H1 (cell line): ENCODE data around the gene COBLL1. TPM values are rescaled to one million over a fixed set of nuclear protein-coding genes. Genes with fewer than 3 reads are reported as not detected.

Experiments used
- CTCF ChIA-PET: fragments of 300-600 bp; sonication (Branson Sonifier 250); formaldehyde crosslinking; loops from one replicate; lab custom pipeline; 2021; ENCODE audit not compliant: partially characterized antibody; lab: Charles Lee
- POLR2A ChIA-PET: fragments of 300-600 bp; sonication (Branson Sonifier 250); formaldehyde crosslinking; loops from one replicate; lab custom pipeline; 2021; ENCODE audit warnings: inconsistent platforms; ENCODE audit not compliant: partially characterized antibody; lab: Charles Lee
- DNase-seq, 2 experiments: peaks; one replicate each; pipeline versions ENCODE4 v3.0.0 to v3.0.0-alpha.2; 2010 to 2022; ENCODE audit warnings: low spot score in 2 of 2, low read depth in 1 of 2, mixed read lengths in 1 of 2
- FAIRE-seq: peaks from 2 replicates; lab custom pipeline; 2011; peaks lifted over from hg19 to GRCh38; lab: Jason Lieb, UNC
- H2AFZ ChIP-seq: 2 replicates; pipeline ENCODE4 v1.8.1; 2012; ENCODE audit warnings: low read length, inconsistent platforms
- H2AK5ac ChIP-seq: 2 replicates; pipeline ENCODE4 v1.6.1; 2013; ENCODE audit warnings: low read depth, low read length
- H2BK120ac ChIP-seq: replicated peaks from 2 replicates; pipeline ENCODE3; 2013; ENCODE audit warnings: low read depth, low read length, inconsistent platforms
- H2BK12ac ChIP-seq: 2 replicates; pipeline ENCODE4 v1.6.1; 2013; ENCODE audit warnings: low read depth, low read length
- H2BK15ac ChIP-seq: 2 replicates; pipeline ENCODE4 v1.6.1; 2013; ENCODE audit warnings: low read length
- H2BK20ac ChIP-seq: 2 replicates; pipeline ENCODE4 v1.6.1; 2013; ENCODE audit warnings: low read length
- H2BK5ac ChIP-seq: 2 replicates; pipeline ENCODE4 v1.6.1; 2013; ENCODE audit warnings: low read depth, low read length
- H3K14ac ChIP-seq: 2 replicates; pipeline ENCODE4 v1.6.1; 2013; ENCODE audit warnings: inconsistent platforms; ENCODE audit not compliant: insufficient read length
- H3K18ac ChIP-seq: 2 replicates; pipeline ENCODE4 v1.6.1; 2013; ENCODE audit warnings: low read length; ENCODE audit errors: extremely low read depth
- H3K23ac ChIP-seq: 2 replicates; pipeline ENCODE4 v1.6.1; 2013; ENCODE audit warnings: inconsistent platforms; ENCODE audit not compliant: insufficient read length
- H3K23me2 ChIP-seq: 2 replicates; pipeline ENCODE4 v1.6.1; 2013; ENCODE audit warnings: low read depth, low read length
- H3K27ac ChIP-seq: 2 replicates; pipeline ENCODE4 v1.6.1; 2011; ENCODE audit warnings: low read depth, low read length, inconsistent platforms
- H3K27me3 ChIP-seq, 4 experiments: replicated peaks in 1 of 4; 1 replicate in 1 of 4; 2 replicates in 3 of 4; pipeline versions ENCODE4 v1.6.1 to v1.8.1; 2011 to 2013; ENCODE audit warnings: low read length in 3 of 4, mild to moderate bottlenecking in 3 of 4, inconsistent platforms in 2 of 4, mixed read lengths in 2 of 4, moderate library complexity in 1 of 4; ENCODE audit not compliant: control insufficient read depth in 3 of 4, insufficient read depth in 3 of 4; ENCODE audit errors: extremely low read depth in 1 of 4
- H3K36me3 ChIP-seq, 4 experiments: 2 replicates each; pipeline versions ENCODE4 v1.6.1 to v1.8.1; 2011 to 2013; ENCODE audit warnings: mild to moderate bottlenecking in 4 of 4, low read length in 3 of 4, moderate library complexity in 2 of 4, control low read depth in 1 of 4, inconsistent platforms in 1 of 4; ENCODE audit not compliant: insufficient read depth in 4 of 4, control insufficient read depth in 2 of 4
- H3K4ac ChIP-seq: replicated peaks from 2 replicates; pipeline ENCODE3; 2013; ENCODE audit warnings: low read length, low read depth, mixed read lengths, inconsistent platforms; ENCODE audit not compliant: insufficient read length
- H3K4me1 ChIP-seq, 4 experiments: replicated peaks in 1 of 4; 1 replicate in 1 of 4; 2 replicates in 3 of 4; pipeline versions ENCODE4 v1.6.1 to v1.8.1; 2011 to 2013; ENCODE audit warnings: low read length in 3 of 4, inconsistent platforms in 2 of 4, mixed read lengths in 1 of 4; ENCODE audit not compliant: insufficient read depth in 4 of 4, control insufficient read depth in 3 of 4
- H3K4me2 ChIP-seq, 2 experiments: 2 replicates each; pipeline versions ENCODE4 v1.6.1 to v1.8.1; 2011 to 2013; ENCODE audit warnings: low read depth in 2 of 2, low read length in 2 of 2, control low read depth in 1 of 2, inconsistent platforms in 1 of 2, mild to moderate bottlenecking in 1 of 2; ENCODE audit not compliant: insufficient read depth in 1 of 2
- H3K4me3 ChIP-seq, 4 experiments: fragments of 200-600, 300-600 bp in 1 of 4; sonication (generic), shearing (Covaris generic), sonication (Bioruptor Twin) in 1 of 4; 2 replicates each; pipeline versions ENCODE4 v1.5.1 to v1.8.1; 2011 to 2016; ENCODE audit warnings: low read length in 4 of 4, low read depth in 3 of 4, control low read depth in 2 of 4, inconsistent platforms in 2 of 4, mild to moderate bottlenecking in 2 of 4, mixed read lengths in 1 of 4, moderate library complexity in 1 of 4; ENCODE audit not compliant: insufficient read depth in 2 of 4; ENCODE audit errors: extremely low read depth in 1 of 4
- H3K56ac ChIP-seq: replicated peaks from 2 replicates; pipeline ENCODE3; 2013; ENCODE audit warnings: low read depth, mild to moderate bottlenecking, mixed read lengths, low read length, inconsistent platforms; ENCODE audit not compliant: insufficient read length
- H3K79me1 ChIP-seq: 2 replicates; pipeline ENCODE4 v1.6.1; 2013; ENCODE audit warnings: low read depth, low read length, control low read depth
- H3K79me2 ChIP-seq, 2 experiments: 2 replicates each; pipeline versions ENCODE4 v1.6.1 to v1.8.1; 2012 to 2013; ENCODE audit warnings: low read length in 2 of 2, mild to moderate bottlenecking in 2 of 2, inconsistent platforms in 1 of 2; ENCODE audit not compliant: insufficient read depth in 2 of 2, control insufficient read depth in 1 of 2
- H3K9ac ChIP-seq, 4 experiments: replicated peaks in 1 of 4; 1 replicate in 1 of 4; 2 replicates in 3 of 4; pipeline versions ENCODE4 v1.6.1 to v1.8.1; 2011 to 2013; ENCODE audit warnings: low read depth in 3 of 4, low read length in 3 of 4, control low read depth in 2 of 4, mild to moderate bottlenecking in 2 of 4, moderate library complexity in 2 of 4, inconsistent platforms in 1 of 4; ENCODE audit errors: extremely low read depth in 1 of 4
- H3K9me3 ChIP-seq, 2 experiments: 2 replicates each; pipeline versions ENCODE4 v1.6.1 to v1.8.1; 2012 to 2013; ENCODE audit warnings: mild to moderate bottlenecking in 2 of 2, moderate library complexity in 2 of 2, control low read depth in 1 of 2, inconsistent platforms in 1 of 2, low read depth in 1 of 2, low read length in 1 of 2, mixed read lengths in 1 of 2; ENCODE audit not compliant: insufficient read depth in 2 of 2
- H4K20me1 ChIP-seq, 2 experiments: replicated peaks in 1 of 2; 2 replicates each; pipeline versions ENCODE3 to v1.8.1; 2011 to 2013; ENCODE audit warnings: inconsistent platforms in 2 of 2, low read length in 2 of 2, mild to moderate bottlenecking in 1 of 2; ENCODE audit not compliant: insufficient read depth in 2 of 2, control insufficient read depth in 1 of 2
- H4K5ac ChIP-seq: 2 replicates; pipeline ENCODE4 v1.6.1; 2013; ENCODE audit warnings: low read length, low read depth, mixed read lengths, inconsistent platforms; ENCODE audit not compliant: insufficient read length
- H4K8ac ChIP-seq: 2 replicates; pipeline ENCODE4 v1.8.0; 2013; ENCODE audit warnings: mild to moderate bottlenecking, moderate library complexity, low read length, inconsistent platforms; ENCODE audit not compliant: insufficient read depth; ENCODE audit errors: extremely low read depth
- H4K91ac ChIP-seq: replicated peaks from 2 replicates; pipeline ENCODE3; 2013; ENCODE audit warnings: low read length, mixed read lengths, inconsistent platforms; ENCODE audit not compliant: insufficient read length
- ASH2L ChIP-seq: fragments of 200-600, 300-600 bp; sonication (generic); IDR thresholded peaks from one replicate; pipeline ENCODE4 v1.7.1; 2017; ENCODE audit warnings: low read length
- BCL11A ChIP-seq, 2 experiments: IDR thresholded peaks; one replicate each; pipeline ENCODE4 v1.6.1; 2011; ENCODE audit warnings: low read depth in 2 of 2, low read length in 2 of 2, mild to moderate bottlenecking in 2 of 2
- BRCA1 ChIP-seq: IDR thresholded peaks from 2 replicates; pipeline ENCODE4 v1.6.1; 2012; ENCODE audit warnings: low read depth, low read length, improper control_type of control experiment
- CHD2 ChIP-seq: IDR thresholded peaks from 2 replicates; pipeline ENCODE4 v1.6.1; 2012; ENCODE audit warnings: low read length, improper control_type of control experiment
- EP300 ChIP-seq, 2 experiments: IDR thresholded peaks; 1 replicate in 1 of 2; 2 replicates in 1 of 2; pipeline ENCODE4 v1.6.1; 2011 to 2012; ENCODE audit warnings: low read depth in 2 of 2, low read length in 2 of 2, mild to moderate bottlenecking in 2 of 2, borderline replicate concordance in 1 of 2, inconsistent platforms in 1 of 2, moderate library complexity in 1 of 2
- FOSL1 ChIP-seq: IDR thresholded peaks from 2 replicates; pipeline ENCODE4 v1.6.1; 2011; ENCODE audit warnings: mild to moderate bottlenecking, low read depth, low read length, moderate library complexity; ENCODE audit not compliant: insufficient read depth
- MAFK ChIP-seq: IDR thresholded peaks from 2 replicates; pipeline ENCODE4 v1.6.1; 2012; ENCODE audit warnings: low read depth, mild to moderate bottlenecking, improper control_type of control experiment, low read length
- SAP30 ChIP-seq: fragments of 300-600 bp; sonication (generic); IDR thresholded peaks from 2 replicates; pipeline ENCODE4 v1.7.1; 2012; ENCODE audit warnings: low read length, moderate library complexity, mild to moderate bottlenecking, inconsistent platforms; ENCODE audit not compliant: insufficient read depth, insufficient replicate concordance
- SIN3A ChIP-seq, 2 experiments: IDR thresholded peaks in 1 of 2; conservative IDR thresholded peaks in 1 of 2; 2 replicates each; pipeline ENCODE4 v1.6.1; 2011 to 2012; ENCODE audit warnings: low read length in 2 of 2, improper control_type of control experiment in 1 of 2, low read depth in 1 of 2, mild to moderate bottlenecking in 1 of 2
- TCF12 ChIP-seq: IDR thresholded peaks from 2 replicates; pipeline ENCODE4 v1.6.1; 2011; ENCODE audit warnings: low read depth, mild to moderate bottlenecking, low read length
- YY1 ChIP-seq: IDR thresholded peaks from 2 replicates; pipeline ENCODE4 v1.6.1; 2011; ENCODE audit warnings: low read depth, mild to moderate bottlenecking, low read length
- WGBS, 2 experiments: shearing (Covaris generic) in 1 of 2; methylation state at CpG; one replicate each; pipeline versions ENCODE4 v1.1.6 to v1.1.7; 2013 to 2015; ENCODE audit warnings: low lambda C conversion rate in 2 of 2, mixed read lengths in 2 of 2, inconsistent platforms in 1 of 2, low coverage in 1 of 2, missing lambda C conversion rate in 1 of 2; ENCODE audit not compliant: insufficient replicate concordance in 2 of 2, insufficient coverage in 1 of 2, insufficient read length in 1 of 2; ENCODE audit errors: extremely low coverage in 1 of 2, missing lambda C conversion rate in 1 of 2; 5-methylcytosine and 5-hydroxymethylcytosine counted together
- polyA plus RNA-seq, 7 experiments: library from polyadenylated mRNA; depleted of rRNA in 3 of 7; stranded (reverse) in 5 of 7; unstranded in 2 of 7; fragments of >200 nt in 5 of 7; fragments of 200-250 nt in 2 of 7; gene quantifications; 1 replicate in 5 of 7; 2 replicates in 1 of 7; 4 replicates in 1 of 7; pipeline versions ENCODE4 v1.2.1 to v1.2.3, GENCODE V29; 2011 to 2013; ENCODE audit warnings: missing spikeins in 2 of 7, mixed read lengths in 2 of 7
- total RNA-seq: library from RNA; stranded (reverse); fragmentation: NEBNext Ultra II Directional; extraction: Animal tissue kit (Norgen Biotek cat#: 25700); gene quantifications from 2 replicates; pipeline ENCODE4 v1.2.1, GENCODE V29; 2021

COBLL1 gene
- total and polyA plus RNA-seq, 2 of the 8 experiments (the other 6 are each of a cell fraction or from before 2014, with no cell fraction given): 2.2 to 6.2 TPM

DNA sequence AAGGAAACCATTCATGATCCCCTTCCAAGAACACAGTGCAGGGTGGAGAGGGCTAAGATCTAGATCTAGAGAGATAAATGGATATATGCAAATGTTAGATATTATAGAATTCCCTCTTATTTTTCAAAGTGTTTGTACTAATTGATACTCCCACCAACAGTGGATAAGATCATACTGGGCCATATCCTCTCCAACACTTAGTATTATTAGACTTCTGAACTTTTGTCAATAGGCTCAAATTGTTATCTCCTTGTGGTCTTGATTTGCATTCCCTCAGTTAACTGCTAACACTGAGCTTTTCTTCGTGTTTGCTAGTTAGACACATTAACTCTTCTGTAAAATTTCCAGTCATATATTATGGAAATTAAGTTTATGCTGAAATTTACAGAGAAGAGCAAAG is 163.9 kb downstream of the COBLL1 start:
- H3K4me1 ChIP-seq: no peaks in the 10 kb centered on the region; a peak in 1 of 7 replicates
- H3K4me2 ChIP-seq: no peak overlapping the region
- no peaks in the 10 kb centered on the region for H3K36me3 ChIP-seq
- no peaks in the 10 kb centered on the region for H3K9me3 ChIP-seq
- no peak overlapping the region for H2BK20ac ChIP-seq
- H3K18ac ChIP-seq: no peak overlapping the region
- H2BK120ac ChIP-seq: no peak overlapping the region
- FAIRE-seq (no peak), DNase-seq (no peak)
- no peak overlapping the region for H3K14ac ChIP-seq
- 95% methylated on average over 1 of the region's 1 CpG; no CpG with 5 or more reads in 1 of the 2 experiments for WGBS, 2 experiments
- H2AK5ac ChIP-seq: no peak overlapping the region
- H3K79me2 ChIP-seq: no peaks in the 10 kb centered on the region
- no peaks in the 10 kb centered on the region for H3K27me3 ChIP-seq
- no peak overlapping the region for H3K27ac ChIP-seq
- no peak overlapping the region for H3K23ac ChIP-seq
- no peaks in the 10 kb centered on the region for H4K20me1 ChIP-seq
- CTCF ChIA-PET: no interaction called here
- no peak overlapping the region for H2BK5ac ChIP-seq
- H4K8ac ChIP-seq: no peak overlapping the region
- H2AFZ ChIP-seq: no peak overlapping the region
- no peaks in the 10 kb centered on the region for H3K23me2 ChIP-seq
- no peaks in the 10 kb centered on the region for H3K79me1 ChIP-seq
- H4K91ac ChIP-seq: no peak overlapping the region
- no peak overlapping the region for H3K56ac ChIP-seq
- H3K9ac ChIP-seq: no peak overlapping the region
- H4K5ac ChIP-seq: no peak overlapping the region
- no peak overlapping the region for H2BK15ac ChIP-seq
- no peak overlapping the region for H2BK12ac ChIP-seq
- TF ChIP-seq MAFK (no peak), EP300 (IDR thresholded peaks at IDR 0.05; ENCODE audit: borderline replicate concordance in 1 of 2, low read depth in 2 of 2, low read length in 2 of 2) (no peak), FOSL1 (no peak), BRCA1 (no peak), YY1 (no peak), TCF12 (no peak), CHD2 (no peak), ASH2L (no peak), SIN3A (conservative IDR thresholded peaks at IDR 0.05 in 1 of 2, IDR thresholded peaks at IDR 0.05 in 1 of 2; ENCODE audit: low read depth in 1 of 2, low read length in 2 of 2) (no peak), SAP30 (no peak), BCL11A (IDR thresholded peaks at IDR 0.05; ENCODE audit: low read depth in 2 of 2, low read length in 2 of 2) (no peak)
- H3K4ac ChIP-seq: no peak overlapping the region
- no peak overlapping the region for H3K4me3 ChIP-seq
- POLR2A ChIA-PET: no interaction called here
